GM18498 (cell line): ENCODE results near the gene MORN1.

ENCODE experiments used
- ATAC-seq: cut with Tn5 transposase; IDR thresholded peaks from one replicate; pipeline ENCODE4 v1.9.1; 2021; ENCODE audit warnings: mild to moderate bottlenecking, moderate library complexity; ENCODE audit not compliant: unreplicated experiment

Gene MORN1

DNA sequence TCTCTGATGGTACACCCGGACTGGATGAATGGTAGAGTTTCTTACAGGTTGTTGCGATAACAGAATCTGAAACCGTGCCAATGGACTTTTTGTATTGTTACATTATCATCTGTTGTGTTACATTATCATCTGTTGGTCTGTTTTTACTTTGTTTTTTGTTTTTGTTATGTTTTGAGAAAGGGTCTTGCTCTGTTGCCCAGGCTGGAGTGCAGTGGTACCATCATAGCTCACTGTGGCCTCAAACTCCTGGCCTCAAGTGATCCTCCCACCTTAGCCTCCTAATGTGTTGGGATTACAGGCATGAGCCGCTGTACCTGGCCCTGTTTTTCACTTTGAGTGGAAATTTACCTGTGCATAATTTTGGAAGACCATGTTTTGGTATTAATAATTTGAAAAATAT, 31.2 kb upstream of the MORN1 start:
- ATAC-seq: no peak

DNA sequence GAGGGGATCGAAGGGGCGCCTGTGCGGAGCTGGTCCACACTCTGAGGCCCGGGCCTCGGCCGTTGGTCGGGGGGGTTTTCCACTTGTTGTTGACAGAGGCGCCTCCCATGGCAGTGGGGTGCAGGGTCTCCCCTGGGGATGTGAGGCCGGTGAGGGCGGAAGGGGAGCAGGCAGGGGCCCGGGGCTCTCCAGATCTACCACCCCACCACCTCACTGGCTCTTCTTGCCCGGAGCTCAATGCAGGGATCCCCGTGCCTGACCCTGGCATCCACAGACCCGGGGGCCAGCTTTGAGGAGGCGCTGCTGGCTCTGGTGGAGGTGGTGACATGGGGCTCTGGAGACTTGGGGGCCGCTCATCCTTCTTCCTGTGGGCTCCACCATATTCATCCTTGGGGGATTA, 28.1 kb upstream of the MORN1 start:
- no peak for ATAC-seq

DNA sequence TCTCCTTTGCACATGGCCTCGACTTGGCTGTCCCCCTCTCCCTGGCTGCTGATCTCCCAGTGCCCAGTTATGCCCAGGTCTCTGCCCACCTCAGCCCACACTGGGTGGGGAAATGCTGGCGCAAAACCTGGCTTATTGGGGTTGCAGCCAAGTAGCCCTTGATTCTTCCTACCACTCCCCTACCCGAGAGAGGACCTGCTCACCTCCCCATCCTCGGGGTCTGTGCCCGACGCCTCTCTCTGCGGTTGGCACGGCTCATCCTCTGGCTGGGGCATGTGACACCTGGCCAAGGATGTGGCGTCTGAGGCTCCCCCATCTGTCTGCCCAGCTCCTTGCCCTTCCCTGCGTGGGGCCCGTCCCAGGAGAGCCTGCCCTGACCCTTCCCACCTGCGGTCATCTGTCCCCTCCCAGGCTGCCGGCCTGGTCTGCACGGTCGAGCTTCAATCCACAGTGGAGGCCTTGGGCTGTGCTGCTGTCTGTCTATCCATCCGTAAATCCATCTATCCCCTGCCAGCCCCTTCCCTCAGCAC, 27.5 kb upstream of the MORN1 start:
- ATAC-seq: no peak

DNA sequence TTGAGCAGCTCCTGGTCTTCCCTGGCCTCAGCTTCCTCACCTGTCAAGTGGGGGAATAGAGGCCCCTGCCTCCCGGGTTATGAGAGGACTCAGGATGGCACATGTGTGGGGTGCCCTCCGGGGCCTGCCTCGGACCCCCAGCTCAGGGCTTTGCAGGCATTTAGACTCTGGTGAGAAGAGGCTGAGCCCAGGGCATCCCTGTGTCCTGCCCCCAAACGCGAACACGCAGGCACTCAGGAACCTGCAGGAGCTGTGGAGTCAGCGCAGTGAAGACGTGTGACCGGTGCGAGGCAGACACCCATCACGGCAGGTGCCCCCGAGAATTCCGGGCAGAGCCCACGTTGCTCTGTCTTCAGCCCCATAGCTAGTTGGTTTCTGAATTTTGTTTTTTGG, 26.5 kb upstream of the MORN1 start:
- no peak for ATAC-seq

DNA sequence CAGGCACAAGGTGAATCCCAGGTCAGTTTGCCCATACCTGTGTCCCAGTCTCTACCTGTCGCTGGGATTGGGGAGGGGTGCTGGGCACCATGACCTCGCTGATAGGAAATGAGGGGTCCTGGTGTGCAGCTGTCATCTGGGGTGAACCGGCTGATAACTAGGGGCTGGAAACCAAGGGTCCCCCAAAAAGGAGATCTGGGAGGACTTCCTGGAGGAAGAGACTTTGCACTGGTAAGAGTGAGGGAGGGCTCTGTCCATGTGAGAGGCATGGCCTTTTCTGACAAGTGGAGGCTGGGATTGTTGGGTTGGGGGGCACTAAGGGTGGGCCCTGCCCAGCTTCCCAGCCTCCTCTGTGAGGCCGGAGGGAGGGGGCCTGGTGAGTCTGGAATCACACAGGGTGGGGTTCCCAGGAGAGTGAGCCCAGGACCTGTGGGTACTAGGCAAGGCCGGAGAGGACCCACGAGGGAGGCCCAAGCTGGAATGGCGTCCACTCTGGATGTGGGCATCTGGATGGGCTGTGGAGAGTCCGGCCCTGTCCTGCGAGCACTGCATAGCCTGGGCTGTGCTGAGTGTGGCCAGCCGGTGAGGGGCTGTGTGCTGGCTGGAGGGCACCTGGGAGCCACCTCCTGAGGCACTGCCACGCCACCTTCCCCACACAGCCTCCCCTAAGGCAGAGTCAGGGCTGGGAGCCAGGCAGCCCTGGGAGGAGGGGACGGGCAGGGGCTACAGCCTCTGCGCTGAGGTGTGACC, 25.9 kb upstream of the MORN1 start:
- no peak for ATAC-seq

DNA sequence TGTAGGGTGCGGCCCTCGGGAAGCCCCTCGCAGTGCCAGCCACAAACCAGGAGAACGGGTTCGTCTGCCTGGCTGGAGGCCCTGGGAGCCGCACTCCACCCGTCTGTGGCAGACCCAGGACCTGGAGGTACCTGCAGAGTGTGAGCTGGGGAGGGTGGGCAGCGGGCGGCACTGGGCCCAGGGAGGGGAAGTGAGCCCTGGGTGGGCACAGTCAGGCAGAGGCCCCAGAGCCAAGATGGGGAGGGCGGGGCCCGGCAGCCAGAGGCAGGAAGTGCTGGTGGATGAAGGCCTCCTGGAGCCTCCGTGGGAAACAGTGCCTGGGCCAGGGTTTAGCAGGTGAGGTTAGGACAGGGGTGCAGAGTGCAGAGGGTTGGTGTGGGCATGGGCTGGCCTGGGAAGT, 25.0 kb upstream of the MORN1 start:
- no peak for ATAC-seq

DNA sequence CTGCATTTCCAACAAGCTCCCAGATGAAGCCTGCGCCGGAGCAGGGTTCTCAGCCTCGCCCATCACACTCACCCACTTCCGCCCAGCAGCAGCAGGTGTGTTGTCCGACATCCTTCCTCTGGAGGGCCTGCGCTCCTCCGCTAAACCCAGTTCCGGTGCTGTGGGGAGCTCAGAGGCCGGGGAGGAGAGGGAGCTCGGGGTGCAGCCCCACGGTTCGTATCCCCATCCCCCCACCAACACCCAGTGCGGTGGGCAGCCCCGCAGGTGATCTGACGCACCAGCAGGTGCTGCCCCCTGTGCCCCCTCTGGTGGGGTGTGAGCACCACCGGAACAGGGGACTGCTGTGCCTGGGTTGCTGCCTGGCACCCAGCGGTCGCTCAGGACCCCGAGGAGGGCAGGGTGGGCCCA, 24.5 kb upstream of the MORN1 start:
- no peak for ATAC-seq

DNA sequence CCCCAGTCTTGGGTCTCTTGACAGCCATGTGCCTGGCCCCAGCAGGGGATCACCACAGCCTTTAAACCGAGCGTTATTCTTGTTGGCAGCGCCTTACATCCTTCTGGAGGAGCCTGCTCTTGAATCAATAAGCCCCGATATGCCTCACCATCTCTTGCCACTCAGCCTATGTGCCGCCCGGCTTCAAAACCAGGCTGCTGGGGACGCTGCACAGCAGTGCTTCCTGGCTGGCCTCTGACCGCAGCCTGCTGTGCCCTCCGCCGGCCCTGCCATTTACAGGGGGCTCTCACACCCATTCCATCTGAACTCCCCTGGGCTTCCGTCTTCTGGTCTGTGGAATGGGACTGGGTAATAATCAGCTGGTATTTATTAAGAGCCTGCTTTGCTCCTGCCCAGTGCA, 24.0 kb upstream of the MORN1 start:
- no peak for ATAC-seq

DNA sequence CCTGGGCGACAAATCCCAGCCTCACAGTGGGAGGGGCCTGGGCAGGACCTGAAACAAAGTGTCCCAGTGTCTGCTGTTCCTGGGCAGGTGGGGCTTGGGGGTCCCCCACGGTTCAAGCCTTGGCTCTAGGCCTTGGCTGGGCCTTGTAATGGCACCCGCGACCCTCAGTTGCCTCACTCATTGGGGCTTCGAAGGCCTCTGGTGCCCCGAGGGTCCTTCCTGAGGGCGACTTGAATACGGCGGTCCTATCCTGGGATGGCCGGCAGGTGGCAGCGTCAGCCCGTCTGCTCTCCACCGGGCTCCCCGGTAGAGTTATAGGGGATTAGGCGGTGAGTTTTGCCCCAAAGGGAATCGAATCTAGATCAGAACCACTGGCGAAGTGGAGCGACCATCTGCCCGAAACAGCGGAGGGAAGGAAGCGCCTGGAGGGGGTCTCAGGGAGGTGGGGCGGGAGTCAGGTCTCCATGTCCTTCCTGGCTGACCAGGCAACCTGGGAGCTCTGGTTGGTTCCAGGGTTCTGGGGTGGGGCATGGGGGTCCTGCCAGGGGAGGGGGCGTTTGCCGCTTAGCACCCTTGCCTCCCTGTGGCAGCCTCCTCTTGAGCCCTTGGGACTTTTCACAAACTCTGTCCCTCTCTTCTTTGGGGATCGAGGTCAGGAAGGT, 23.1 kb upstream of the MORN1 start:
- no peak for ATAC-seq

DNA sequence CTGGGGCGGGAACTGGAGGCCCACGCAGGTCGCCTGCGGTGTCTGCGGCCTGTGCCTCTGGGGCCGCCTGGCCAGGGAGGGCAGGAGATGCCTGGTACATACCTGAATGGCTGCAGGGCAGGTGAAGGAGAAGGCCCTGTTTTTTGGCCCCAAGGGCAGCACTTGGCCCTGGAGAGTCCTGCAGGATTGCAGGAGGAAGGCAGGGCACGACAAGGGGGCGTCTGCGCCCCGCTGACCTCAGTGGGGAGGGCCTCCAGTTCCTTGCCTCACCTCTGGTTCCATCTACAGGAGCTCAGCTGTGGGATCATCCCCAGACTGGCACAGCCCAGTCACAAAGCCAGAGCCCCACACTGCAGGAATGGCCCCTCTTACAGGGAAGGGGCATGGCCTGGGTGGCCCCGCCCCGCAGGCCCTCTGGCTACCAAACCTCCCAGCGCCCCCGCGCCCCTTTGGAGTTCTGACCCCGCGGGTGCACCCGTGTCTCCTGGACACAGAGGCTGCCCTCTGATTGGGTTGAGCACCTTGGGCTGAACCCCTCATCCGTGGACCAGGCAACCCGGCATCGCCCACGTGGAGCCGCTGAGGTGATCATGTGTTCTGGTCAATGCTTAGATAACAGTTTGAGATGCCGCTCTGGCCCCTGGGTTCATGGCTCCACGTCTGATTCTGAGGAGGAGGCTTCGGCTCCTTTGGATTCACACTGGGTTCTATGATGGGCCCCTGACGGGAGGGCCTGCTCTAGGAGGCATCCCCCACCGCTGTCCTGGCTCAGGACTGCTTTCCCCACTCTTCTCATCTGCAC, 22.3 kb upstream of the MORN1 start:
- ATAC-seq: peak; percentile 4

DNA sequence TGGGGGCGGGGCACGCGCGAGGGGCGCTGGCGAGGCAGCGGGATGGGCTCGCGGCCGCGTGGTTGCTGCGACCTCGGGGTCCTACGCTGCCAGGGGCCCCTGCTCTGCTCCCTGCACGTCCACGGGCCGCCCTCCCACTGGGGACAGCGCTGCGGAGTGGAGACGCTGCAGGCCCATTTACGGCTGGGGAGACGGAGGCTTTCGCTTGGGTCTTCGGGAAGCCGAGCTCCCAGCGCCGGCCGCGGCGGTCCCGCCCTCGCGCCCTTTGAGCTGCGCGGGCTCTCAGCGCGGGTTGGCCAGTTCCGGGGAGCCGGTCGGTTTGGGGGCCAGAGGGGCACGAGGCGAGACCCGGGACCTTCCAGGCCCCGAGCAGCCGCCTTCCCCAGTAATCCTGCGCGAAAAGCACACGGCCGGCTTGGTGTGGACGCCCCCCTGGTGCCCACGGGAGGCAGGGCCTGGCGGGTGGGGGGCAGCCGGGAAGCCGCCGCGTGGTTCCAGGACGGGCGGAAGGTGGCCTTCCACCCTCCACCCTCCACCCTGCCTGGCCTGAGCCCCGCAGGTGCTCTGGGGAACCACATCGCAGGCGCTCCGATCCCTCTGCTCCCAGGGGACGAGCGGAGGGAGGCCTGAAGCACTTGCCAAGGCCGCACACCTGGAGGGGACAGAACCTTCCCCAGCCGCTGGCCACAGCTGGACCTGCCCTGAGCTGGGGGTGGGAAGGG, 21.6 kb upstream of the MORN1 start:
- peak; percentile 5 for ATAC-seq

DNA sequence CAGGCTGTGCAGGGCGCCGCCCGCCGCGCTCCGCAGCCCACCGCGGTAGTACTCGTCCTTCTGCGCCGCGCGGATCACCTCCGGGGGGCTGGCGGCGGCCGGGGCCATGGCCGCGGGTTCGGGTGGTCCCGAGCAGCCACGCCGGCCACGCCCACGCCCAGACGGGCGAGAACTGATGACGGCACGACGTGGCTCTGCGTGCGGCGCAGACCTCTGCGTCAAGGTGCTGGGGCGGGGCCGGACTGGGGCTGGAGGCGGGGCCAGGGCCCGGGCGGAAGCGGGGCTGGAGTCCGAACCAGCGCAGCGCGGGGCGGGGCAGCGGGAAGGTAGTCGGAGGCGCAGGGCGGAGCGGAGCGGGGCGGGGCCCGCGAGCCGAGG, 21.0 kb upstream of the MORN1 start, which contains the start of gene PEX10:
TSS of gene PEX10 (minus strand) at position 170 of the 378 bp plus-strand sequence. CDS start at position 108, 62 bp downstream.
- peak; percentile 88 for ATAC-seq

DNA sequence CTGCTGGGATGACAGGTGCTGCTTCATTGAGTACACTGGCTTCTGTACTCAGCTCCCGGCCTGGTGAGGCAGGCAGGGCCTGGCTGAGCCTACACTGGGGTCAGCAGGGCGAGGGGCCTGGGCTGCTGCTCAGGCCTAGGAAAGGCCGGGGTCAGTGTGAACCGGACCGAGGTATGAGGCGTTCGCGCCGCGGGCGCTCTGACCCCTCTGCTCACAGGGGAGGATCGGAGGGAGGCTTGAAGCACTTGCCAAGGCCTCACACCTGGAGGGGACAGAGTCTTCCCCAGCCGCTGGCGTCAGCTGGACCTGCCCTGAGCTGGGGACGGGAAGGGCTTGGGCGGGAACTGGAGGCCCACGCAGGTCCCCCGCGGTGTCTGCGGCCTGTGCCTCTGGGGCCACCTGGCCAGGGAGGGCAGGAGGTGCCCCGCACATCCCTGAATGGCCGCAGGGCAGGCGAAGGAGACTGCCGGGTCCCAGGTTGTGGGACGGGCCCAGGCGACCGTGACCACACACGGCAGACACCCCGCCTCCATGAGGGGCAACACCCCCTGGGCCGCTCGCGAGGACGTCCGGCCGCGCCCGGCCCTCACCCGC, 20.5 kb upstream of the MORN1 start:
- peak; percentile 26 for ATAC-seq

DNA sequence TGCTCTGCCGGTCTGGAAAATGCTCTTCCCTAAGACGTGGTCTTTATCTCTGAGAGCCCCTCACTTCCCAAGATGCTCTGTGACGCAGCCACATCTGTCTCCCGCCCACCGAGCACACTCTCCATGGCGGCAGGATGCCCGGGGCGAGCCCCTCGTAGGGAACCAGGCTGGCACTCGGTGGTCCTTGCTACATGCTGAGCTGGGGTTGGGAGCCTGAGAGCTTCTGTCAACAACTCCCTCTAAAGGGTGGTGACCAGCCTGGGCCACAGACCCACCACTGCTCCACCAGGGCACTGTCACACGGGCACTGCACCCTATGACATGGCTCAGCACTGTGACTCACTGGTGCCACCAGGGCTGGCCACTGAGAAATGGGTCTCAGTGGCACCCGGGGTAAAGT, 18.4 kb upstream of the MORN1 start:
- ATAC-seq: no peak

DNA sequence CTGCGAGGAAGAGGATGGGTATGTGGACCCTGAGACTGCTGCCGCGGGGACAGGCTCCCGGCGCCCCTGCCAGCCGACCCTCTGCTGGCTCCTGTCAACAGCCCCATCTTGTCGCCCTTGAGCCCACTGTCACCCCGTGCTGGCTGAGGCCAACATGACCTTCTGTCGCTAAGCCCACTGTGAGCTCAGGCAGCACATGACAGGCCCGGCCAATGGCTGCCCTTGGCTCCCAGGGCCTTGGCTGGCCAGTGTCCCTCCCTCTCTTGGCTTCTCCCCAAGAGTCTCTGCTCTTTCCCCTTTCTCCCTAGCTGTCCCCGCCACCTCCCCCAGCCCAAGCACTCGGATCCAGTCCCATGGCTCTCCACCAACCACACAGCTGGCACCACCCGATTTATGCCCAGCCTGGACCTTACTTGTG, 17.5 kb upstream of the MORN1 start:
- no peak for ATAC-seq

DNA sequence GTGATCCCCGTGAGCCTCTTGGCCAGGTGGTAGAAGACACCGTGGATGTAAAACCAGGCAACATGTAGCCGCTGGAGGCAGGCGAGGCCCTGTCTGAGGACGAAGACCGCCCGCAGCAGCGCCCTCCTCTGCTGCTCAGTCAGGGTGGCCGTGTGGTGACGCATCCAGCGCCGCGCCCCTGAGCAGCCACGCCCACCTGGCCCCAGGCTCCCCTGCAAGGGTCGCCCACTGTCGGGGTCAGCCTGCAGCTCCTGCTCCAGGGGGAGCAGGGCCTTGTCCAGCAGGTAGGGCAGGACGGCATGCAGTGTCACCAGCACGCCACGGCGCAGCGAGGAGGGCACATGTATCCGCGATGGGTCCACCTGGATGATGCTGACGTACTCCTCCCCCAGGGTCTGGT, 17.1 kb upstream of the MORN1 start:
- no peak for ATAC-seq

DNA sequence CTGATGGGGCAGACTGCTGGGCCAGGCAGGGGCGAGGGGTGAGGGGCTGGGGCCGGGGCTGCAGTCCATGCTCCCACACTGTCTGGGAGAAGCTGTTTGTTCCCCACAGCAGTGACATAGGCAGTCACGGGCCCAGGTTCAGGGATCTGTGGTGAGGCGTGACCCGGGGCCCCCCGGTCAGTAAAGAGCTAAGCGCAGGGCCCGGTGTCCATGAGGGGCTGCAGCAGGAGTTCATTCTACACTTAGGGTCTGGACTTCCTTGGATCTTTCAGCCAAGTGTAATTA, 16.6 kb upstream of the MORN1 start:
- no peak for ATAC-seq

DNA sequence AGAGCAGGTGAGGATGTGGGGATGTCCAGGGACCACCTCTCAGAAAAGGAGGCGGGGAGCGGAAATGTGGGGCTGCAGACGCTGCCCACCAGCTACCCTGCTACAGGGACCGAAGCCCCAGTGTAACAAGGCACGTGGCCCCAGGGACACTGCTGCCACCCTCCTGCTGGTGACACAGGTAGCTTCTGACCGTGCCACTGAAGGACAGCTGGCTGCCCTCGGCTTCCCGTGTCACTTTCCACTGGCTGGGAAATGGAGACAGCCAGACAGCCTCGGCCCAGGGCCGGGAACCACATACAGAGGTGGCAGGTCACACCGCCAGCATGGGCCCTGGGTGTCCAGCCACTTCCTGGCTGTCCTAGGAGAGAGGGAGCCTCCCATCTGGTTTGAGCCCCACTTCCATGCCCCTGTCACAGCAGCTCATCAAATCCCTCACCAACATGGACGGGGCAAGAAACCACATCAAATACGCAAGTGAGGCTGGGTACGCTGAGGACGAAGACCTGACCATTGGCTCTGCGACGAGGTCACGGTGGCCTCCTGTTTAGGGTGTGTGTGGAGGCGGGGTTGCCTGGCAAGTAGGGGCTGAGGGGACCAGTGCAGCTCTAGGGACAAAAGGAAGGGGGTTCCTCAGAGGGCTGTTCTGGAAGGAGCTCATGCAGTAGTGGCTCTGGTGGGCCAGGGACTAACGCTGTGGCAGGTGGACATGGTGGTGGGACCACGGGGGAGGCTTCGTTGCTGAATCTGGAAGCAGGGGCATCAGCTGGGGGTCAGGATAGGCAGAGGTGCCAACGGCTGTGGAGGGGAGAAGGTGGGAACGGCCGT, 16.0 kb upstream of the MORN1 start:
- ATAC-seq: no peak

DNA sequence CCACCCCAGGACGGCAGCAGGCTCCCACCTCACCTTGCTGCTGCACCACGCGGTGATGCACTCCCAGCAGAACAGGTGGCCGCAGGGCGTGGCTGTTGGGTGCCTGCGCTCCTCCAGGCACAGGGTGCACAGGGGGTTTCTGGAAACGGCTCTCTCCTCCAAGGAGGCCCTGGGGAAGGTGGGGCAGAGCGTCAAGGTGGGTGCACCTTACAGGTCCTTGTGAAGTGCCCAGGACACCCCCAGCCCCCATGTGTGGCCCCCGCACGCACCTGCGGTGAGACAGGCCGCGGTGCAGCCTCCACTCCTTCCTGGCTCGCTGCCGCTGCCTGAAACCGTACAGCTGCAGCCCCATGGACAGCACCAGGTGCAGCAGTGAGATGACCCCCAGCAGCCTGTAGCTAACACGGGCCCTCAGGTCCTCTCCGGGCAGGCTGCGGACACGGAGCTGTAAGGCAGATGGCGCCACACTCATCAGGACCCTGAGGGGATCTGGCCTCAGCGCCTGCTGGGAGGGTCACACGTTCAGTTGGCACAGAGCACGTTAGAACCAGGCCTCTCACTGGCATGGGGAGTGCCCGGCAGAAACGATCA, 15.2 kb upstream of the MORN1 start:
- no peak for ATAC-seq
